ENCODE measurements around the gene TMPRSS13. TPM values are rescaled to one million over a fixed set of nuclear protein-coding genes. Genes with fewer than 3 reads are reported as not detected.

TMPRSS13 gene
- total RNA-seq, 1 donor from 2014 or later, result 0.58 TPM

DNA sequence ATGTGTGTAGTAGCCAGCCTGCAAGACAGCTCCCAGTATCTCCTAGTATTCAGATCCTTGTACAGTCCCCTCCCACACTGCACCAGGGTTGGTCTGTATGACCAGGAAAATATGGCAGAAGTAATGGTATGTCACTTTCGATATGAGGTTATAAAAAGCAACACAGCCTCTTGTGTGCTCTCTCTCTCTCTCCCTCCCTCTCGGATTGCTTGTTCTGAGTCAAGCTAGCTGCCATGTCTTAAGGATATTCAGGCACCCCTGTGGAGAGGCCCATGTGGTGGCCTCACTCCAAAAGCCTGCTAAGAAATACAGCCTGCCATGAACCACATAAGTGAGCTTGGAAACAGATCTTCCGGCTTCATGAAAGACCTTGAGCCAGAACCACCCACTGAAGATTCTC is 78.1 kb downstream of the TMPRSS13 start:
- no peak for DNase-seq (ENCODE audit: low spot score)
- ATAC-seq, result no peak
- intact Hi-C loops (cut with DNase I), result no loop called here

Other genes with a start within 250 kb of the TMPRSS13 start
- gene DSCAML1, start 132.2 kb downstream of the TMPRSS13 start, total RNA-seq, result 4.2 TPM
- 6.6 TPM for gene FXYD2, start 104.7 kb downstream of the TMPRSS13 start, total RNA-seq
- gene FXYD6, start 52.7 kb downstream of the TMPRSS13 start, total RNA-seq, result 141 TPM
- gene IL10RA, start 57.0 kb upstream of the TMPRSS13 start, total RNA-seq, result 29.5 TPM
- not detected for gene TMPRSS4, start 147.7 kb upstream of the TMPRSS13 start, total RNA-seq
- not detected for gene SMIM35, start 157.6 kb upstream of the TMPRSS13 start, total RNA-seq
- 2.9 TPM for gene SCN4B, start 223.4 kb upstream of the TMPRSS13 start, total RNA-seq
- 2.7 TPM for gene SCN2B, start 247.2 kb upstream of the TMPRSS13 start, total RNA-seq

Data from sciatic nerve (tissue), 2 donors.